ENCODE measurements around the gene HAP1.

DNA sequence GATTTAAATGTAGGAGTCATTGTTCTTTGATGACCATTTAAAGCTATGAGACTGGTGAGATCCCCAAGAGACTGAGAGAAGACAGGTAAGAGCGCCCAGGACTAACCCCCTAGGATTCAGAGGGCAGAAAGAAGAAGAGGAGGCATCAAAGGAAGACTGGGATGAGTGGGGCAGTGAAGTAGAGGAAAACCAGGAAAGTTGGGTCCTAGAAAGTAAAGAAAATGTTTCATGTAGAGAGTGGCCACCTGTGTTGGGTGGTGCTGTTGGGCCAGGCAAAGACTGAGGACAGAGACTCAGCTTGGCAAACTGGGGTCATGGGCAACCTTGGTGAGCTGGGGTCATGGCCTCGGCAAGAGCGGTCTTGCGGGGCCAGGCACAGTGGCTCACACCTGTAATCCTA is 1.3 kb upstream of the HAP1 start:
- no peak for TF ChIP-seq CTCF (IDR thresholded peaks at IDR 0.05; ENCODE audit: low read depth, low read length)
- no peak for TF ChIP-seq POLR2A (IDR thresholded peaks at IDR 0.05; ENCODE audit: extremely low read depth, insufficient read length)
- no peak for TF ChIP-seq MYC (IDR thresholded peaks at IDR 0.05; ENCODE audit: low read depth, low read length)

All from NB4 (cell line).